ENCODE data around the gene OGFOD2.
"Not testable (repeated sequence)": the region's sequence is repeated elsewhere in the genome, so short reads cannot be mapped to it uniquely, and the experiment has no call there.

Gene OGFOD2

GRCh38 chr12:122974892-122975789, at the start of gene OGFOD2:
TSS of gene OGFOD2 (plus strand) at chr12:122975244. CDS start at chr12:122975252, 8 bp downstream.
- peak; percentile 88 for DNase-seq

GRCh38 chr12:122927756-122928403, 47.2 kb upstream of the OGFOD2 start:
- no peak for DNase-seq

- no peak for DNase-seq
Observed at GRCh38 chr12:122928404-122929147, 46.5 kb upstream of the OGFOD2 start.

GRCh38 chr12:122929148-122929538, 45.9 kb upstream of the OGFOD2 start:
- DNase-seq = no peak

- no peak for DNase-seq
Observed at GRCh38 chr12:122929812-122930211, 45.2 kb upstream of the OGFOD2 start.

GRCh38 chr12:122932207-122932606, 42.8 kb upstream of the OGFOD2 start:
- no peak for DNase-seq

GRCh38 chr12:122934722-122935121, 40.3 kb upstream of the OGFOD2 start:
- no peak for DNase-seq

- DNase-seq = no peak
Observed at GRCh38 chr12:122935318-122935717, 39.7 kb upstream of the OGFOD2 start.

GRCh38 chr12:122937622-122938091, 37.4 kb upstream of the OGFOD2 start:
- DNase-seq = no peak

GRCh38 chr12:122939125-122939524, 35.9 kb upstream of the OGFOD2 start:
- no peak for DNase-seq

- not testable (repeated sequence) for DNase-seq
Observed at GRCh38 chr12:122941351-122941750, 33.7 kb upstream of the OGFOD2 start.

- no peak for DNase-seq
Observed at GRCh38 chr12:122942637-122943036, 32.4 kb upstream of the OGFOD2 start.

- no peak for DNase-seq
Observed at GRCh38 chr12:122943196-122943595, 31.8 kb upstream of the OGFOD2 start.

GRCh38 chr12:122944605-122945592, 30.1 kb upstream of the OGFOD2 start:
- DNase-seq = no peak

- DNase-seq = no peak
Observed at GRCh38 chr12:122946690-122947341, 28.2 kb upstream of the OGFOD2 start.

GRCh38 chr12:122947352-122947792, 27.7 kb upstream of the OGFOD2 start:
- no peak for DNase-seq

- DNase-seq = no peak
Observed at GRCh38 chr12:122948605-122949004, 26.4 kb upstream of the OGFOD2 start.

GRCh38 chr12:122949405-122949804, 25.6 kb upstream of the OGFOD2 start:
- DNase-seq = no peak

GRCh38 chr12:122949816-122950675, 25.0 kb upstream of the OGFOD2 start:
- DNase-seq = no peak

- DNase-seq = no peak
Observed at GRCh38 chr12:122951406-122951805, 23.6 kb upstream of the OGFOD2 start.

All from NCI-H1105 treated with DMSO at 0.1 percent for 48 hours (cell line).